ENCODE results near the gene FOXRED1.

DNA sequence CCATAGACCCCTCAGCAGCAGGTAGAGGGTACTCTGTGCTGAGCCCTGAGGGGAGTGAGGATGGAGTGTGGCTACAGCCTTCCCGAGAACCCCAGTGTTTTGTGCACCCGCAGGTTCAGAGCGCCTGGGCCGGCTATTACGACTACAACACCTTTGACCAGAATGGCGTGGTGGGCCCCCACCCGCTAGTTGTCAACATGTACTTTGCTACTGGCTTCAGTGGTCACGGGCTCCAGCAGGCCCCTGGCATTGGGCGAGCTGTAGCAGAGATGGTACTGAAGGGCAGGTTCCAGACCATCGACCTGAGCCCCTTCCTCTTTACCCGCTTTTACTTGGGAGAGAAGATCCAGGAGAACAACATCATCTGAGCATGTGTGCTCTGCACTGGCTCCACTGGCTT, 8.4 kb downstream of the FOXRED1 start:
- TF ChIP-seq, protein P1, sequence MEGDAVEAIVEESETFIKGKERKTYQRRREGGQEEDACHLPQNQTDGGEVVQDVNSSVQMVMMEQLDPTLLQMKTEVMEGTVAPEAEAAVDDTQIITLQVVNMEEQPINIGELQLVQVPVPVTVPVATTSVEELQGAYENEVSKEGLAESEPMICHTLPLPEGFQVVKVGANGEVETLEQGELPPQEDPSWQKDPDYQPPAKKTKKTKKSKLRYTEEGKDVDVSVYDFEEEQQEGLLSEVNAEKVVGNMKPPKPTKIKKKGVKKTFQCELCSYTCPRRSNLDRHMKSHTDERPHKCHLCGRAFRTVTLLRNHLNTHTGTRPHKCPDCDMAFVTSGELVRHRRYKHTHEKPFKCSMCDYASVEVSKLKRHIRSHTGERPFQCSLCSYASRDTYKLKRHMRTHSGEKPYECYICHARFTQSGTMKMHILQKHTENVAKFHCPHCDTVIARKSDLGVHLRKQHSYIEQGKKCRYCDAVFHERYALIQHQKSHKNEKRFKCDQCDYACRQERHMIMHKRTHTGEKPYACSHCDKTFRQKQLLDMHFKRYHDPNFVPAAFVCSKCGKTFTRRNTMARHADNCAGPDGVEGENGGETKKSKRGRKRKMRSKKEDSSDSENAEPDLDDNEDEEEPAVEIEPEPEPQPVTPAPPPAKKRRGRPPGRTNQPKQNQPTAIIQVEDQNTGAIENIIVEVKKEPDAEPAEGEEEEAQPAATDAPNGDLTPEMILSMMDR (IDR thresholded peaks at IDR 0.05; ENCODE audit: insufficient read depth, low read length) = no peak
- TF ChIP-seq POLR2AphosphoS5 (IDR thresholded peaks at IDR 0.05; ENCODE audit: low read depth) (no peak), GABPA (IDR thresholded peaks at IDR 0.05; ENCODE audit: low read depth) (no peak)
- TF ChIP-seq, protein P2, sequence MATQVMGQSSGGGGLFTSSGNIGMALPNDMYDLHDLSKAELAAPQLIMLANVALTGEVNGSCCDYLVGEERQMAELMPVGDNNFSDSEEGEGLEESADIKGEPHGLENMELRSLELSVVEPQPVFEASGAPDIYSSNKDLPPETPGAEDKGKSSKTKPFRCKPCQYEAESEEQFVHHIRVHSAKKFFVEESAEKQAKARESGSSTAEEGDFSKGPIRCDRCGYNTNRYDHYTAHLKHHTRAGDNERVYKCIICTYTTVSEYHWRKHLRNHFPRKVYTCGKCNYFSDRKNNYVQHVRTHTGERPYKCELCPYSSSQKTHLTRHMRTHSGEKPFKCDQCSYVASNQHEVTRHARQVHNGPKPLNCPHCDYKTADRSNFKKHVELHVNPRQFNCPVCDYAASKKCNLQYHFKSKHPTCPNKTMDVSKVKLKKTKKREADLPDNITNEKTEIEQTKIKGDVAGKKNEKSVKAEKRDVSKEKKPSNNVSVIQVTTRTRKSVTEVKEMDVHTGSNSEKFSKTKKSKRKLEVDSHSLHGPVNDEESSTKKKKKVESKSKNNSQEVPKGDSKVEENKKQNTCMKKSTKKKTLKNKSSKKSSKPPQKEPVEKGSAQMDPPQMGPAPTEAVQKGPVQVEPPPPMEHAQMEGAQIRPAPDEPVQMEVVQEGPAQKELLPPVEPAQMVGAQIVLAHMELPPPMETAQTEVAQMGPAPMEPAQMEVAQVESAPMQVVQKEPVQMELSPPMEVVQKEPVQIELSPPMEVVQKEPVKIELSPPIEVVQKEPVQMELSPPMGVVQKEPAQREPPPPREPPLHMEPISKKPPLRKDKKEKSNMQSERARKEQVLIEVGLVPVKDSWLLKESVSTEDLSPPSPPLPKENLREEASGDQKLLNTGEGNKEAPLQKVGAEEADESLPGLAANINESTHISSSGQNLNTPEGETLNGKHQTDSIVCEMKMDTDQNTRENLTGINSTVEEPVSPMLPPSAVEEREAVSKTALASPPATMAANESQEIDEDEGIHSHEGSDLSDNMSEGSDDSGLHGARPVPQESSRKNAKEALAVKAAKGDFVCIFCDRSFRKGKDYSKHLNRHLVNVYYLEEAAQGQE (IDR thresholded peaks at IDR 0.05; ENCODE audit: insufficient replicate concordance, low read depth) = no peak
